HG03097 (cell line): ENCODE measurements around the gene LGALS8.
"Not testable (repeated sequence)": the region's sequence is repeated elsewhere in the genome, so short reads cannot be mapped to it uniquely, and the experiment has no call there.

Source experiments
- ATAC-seq: cut with Tn5 transposase; IDR thresholded peaks from one replicate; pipeline ENCODE4 v1.9.1; 2021; ENCODE audit not compliant: unreplicated experiment, low FRiP score

LGALS8 gene

GRCh38 chr1:236536540-236536939 is 12.8 kb downstream of the LGALS8 start:
- ATAC-seq: no peak

DNA sequence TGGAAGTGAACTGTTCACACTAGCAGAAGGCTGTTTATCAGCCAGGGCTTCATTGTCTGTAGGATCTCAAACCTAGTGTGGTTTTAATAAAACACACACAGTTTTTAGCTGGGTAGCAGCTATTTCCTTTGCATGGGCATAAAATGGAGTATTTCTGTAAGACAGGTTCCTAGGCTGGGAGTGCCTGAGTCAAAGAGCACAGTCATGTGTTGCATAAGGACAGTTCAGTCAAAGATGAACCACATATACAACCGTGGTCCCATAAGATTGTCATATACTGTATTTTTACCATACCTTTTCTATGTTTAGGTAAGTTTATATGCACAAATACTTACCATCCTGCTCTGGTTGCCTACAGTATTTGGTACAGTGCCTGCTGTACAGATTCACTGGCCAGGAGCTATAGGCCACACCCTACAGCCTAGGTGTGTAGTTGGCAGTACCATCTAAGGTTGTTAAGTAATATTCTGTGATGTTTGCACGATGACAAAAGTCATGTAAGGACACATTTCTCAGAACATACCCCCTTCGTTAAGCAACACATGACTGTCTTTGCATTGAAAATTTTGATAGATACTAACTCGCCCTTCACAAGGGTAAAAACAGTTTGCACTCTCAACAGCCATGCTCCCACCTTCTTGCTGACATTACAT is 17.2 kb downstream of the LGALS8 start:
- ATAC-seq: no peak

- ATAC-seq: no peak
These were observed 17.9 kb downstream of the LGALS8 start for GRCh38 chr1:236541710-236542109.

GRCh38 chr1:236543065-236543669 is 19.4 kb downstream of the LGALS8 start:
- no peak for ATAC-seq

DNA sequence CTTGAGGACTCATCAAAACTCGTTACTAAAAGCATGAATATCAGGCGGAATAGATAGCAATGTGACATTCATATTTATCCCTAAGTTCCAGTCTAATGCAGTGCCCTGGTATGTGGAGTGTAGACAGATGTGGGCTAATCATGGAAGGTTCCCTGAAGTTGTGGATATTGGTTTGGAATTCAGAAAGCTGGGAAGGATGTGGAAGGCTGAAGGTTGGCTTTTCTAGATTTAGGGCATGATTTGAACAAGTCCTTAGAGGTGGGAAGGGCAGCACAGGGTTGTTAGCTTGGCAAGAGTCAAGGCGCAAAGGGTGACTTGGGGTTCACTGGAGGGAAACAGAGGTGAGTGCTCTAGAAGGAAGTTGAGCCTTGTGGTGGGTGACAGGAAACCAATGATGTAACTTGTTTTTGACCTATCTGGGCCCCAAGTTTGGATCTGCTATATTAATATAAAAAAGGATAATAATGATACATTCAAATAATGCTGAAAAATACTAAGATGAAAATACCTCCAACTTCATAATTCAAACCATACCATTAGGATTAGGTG is 21.9 kb downstream of the LGALS8 start:
- ATAC-seq: no peak

DNA sequence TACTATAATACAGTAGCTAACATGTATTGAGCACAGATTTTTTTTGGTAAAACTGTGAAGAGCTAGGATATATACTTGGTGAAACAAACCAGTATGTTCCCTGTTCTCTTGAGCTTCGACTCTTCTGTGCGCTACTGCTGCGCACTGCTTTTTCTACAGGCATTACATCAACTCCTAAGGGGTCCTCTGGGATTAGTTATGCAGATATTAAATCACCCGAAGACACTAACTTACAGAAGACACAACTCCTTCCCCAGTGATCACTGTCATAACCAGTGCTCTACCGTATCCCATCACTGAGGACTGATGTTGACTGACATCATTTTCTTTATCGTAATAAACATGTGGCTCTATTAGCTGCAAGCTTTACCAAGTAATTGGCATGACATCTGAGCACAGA is 24.7 kb downstream of the LGALS8 start:
- no peak for ATAC-seq

- no peak for ATAC-seq
These were observed 27.4 kb downstream of the LGALS8 start for GRCh38 chr1:236550961-236551851.

GRCh38 chr1:236552096-236552495 is 28.3 kb downstream of the LGALS8 start:
- ATAC-seq: no peak

GRCh38 chr1:236552901-236553300 is 29.1 kb downstream of the LGALS8 start:
- no peak for ATAC-seq

DNA sequence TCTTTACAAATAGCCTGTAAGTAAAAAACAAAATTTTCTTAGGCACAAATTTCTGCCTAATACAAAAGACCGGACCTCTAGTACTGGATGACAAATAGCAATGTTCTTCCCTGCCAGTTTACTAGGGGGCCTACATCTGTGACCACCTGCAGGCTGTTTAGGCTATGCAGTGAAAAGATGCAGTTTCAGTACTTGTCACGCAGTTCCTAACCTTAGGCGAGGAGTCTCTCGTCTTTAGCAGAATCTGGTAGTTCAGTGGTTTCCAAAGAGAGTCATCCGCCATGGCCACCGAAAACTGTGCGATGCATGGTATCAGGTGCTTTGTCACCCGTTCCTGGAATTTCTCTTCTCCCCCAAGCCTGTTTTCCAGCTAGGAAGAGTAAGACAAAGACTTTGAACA is 29.6 kb downstream of the LGALS8 start:
- ATAC-seq: no peak

DNA sequence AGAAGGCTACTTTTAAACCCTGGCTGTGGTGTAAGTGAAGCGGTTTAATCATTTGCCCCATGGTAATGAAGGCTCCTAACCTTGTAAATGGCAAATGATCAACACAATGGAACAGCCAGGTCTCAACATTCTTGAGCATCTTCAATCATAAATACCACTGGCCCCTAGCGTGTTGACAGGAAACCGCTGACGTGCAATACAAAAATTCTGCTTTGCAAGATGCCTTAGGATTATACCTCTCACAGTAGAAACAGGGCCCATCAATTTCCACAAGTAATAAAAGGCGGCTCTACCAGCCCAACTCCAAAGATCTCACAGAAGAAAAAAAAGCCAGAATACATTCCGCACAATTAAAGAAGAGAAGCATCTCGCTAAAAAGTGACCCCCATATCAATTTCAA is 32.8 kb downstream of the LGALS8 start:
- no peak for ATAC-seq

DNA sequence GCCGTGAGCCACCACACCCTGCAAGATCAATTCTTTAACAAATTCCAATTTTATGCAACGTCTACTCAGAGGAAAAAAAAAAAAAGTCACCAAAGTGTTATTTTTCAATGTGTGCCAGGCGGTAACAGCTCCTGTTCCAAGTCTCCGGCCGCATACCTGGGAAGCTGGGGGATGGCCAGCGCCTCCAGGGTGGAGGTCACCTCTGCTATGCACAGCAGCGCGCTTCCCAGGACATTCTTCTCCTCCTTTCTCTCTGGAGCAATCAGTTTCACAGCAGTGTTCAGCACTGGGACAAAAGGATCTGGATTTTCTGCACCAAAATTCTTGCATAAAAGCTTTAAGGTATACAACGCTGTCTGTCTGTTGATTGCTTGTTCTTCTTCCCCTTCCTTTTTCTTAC is 34.3 kb downstream of the LGALS8 start:
- no peak for ATAC-seq

GRCh38 chr1:236558846-236559245 is 35.1 kb downstream of the LGALS8 start:
- no peak for ATAC-seq

GRCh38 chr1:236560213-236560771 is 36.5 kb downstream of the LGALS8 start:
- ATAC-seq: no peak

GRCh38 chr1:236561976-236562375 is 38.2 kb downstream of the LGALS8 start:
- ATAC-seq: no peak

DNA sequence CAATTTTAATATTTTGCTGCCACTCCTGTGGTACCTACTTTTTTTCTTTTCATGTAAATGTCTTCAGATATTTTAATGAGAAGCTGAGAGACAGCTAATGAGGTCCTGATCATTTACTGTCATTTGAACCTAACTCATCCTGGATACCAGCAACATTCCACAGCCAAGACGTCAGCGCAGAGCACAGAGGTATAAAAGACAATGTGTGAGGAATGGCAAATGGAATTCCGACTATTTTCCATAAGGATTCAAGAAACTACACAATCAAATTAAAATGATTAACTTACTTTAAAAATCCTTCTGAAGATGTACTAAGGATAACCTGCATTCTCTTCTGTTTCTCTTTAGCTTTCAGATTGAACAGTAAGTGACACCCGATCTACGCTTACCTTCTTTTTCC is 41.7 kb downstream of the LGALS8 start:
- ATAC-seq: no peak

DNA sequence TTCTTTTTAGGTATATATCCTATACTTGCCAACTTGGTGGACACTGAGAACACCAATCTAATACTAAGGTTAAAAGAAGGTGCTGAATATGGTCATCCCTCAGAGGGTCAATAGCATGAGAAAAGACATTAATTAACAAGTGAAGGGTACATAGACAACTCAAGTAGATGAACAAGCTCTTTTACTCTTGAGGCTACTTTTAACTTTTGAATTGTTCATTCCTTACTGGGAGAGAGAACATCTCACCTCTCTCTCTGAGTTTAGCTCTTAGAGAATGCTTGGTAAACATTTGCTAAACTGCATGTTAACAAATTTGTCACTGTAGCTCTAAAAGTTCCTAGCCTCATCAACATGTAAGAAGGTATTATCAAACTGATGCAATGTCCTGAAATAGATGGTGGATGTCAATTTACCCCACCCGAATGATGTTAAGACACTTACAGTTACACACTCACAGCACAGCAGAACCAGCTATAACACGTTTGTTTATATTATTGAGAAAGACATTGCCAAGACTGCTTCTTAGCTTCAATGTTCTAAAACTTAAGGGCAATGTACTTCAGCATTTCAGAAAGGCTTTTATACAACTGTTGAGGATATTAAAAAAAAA is 44.6 kb downstream of the LGALS8 start:
- no peak for ATAC-seq

- ATAC-seq: no peak
These were observed 51.7 kb downstream of the LGALS8 start for GRCh38 chr1:236575523-236575922.

DNA sequence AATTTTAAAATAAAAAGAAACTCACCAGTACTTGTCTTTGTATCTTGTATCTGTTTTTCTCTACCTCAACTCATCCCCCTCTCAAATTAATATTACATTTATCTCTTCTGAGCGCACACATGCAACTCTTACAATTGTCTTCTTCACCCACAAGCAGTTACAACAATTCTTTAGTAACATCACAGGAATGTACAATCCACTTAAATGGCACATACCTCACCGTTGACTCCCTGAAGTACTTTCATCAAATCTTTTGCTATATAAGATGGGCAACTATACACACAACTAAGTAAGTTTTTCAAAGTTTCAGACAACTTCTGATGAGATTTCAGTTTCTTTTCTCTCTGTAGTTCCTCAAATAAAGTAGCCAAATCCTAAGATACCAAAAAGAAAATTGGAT is 52.2 kb downstream of the LGALS8 start:
- no peak for ATAC-seq

- not testable (repeated sequence) for ATAC-seq
These were observed 53.3 kb downstream of the LGALS8 start for GRCh38 chr1:236577041-236577440.

GRCh38 chr1:236578661-236579060 is 54.9 kb downstream of the LGALS8 start:
- no peak for ATAC-seq
